Choroid plexus epithelial cell (primary cell): ENCODE measurements around the gene MAPK8IP2.
"Not testable (repeated sequence)": the region's sequence is repeated elsewhere in the genome, so short reads cannot be mapped to it uniquely, and the experiment has no call there.

Source experiments
- DNase-seq: peaks from one replicate; pipeline ENCODE4 v3.0.0-alpha.2; 2010; ENCODE audit warnings: low read depth
- H3K4me3 ChIP-seq: 2 replicates; pipeline ENCODE4 v1.5.1; 2011; ENCODE audit warnings: low read depth, mild to moderate bottlenecking, control low read depth, low read length, moderate library complexity
- TF ChIP-seq, protein P1 (sequence below): conservative IDR thresholded peaks from 2 replicates; pipeline ENCODE4 v1.5.1; 2011; ENCODE audit warnings: low read depth, mild to moderate bottlenecking, control low read depth, inconsistent platforms, low read length, moderate library complexity

Gene MAPK8IP2

DNA sequence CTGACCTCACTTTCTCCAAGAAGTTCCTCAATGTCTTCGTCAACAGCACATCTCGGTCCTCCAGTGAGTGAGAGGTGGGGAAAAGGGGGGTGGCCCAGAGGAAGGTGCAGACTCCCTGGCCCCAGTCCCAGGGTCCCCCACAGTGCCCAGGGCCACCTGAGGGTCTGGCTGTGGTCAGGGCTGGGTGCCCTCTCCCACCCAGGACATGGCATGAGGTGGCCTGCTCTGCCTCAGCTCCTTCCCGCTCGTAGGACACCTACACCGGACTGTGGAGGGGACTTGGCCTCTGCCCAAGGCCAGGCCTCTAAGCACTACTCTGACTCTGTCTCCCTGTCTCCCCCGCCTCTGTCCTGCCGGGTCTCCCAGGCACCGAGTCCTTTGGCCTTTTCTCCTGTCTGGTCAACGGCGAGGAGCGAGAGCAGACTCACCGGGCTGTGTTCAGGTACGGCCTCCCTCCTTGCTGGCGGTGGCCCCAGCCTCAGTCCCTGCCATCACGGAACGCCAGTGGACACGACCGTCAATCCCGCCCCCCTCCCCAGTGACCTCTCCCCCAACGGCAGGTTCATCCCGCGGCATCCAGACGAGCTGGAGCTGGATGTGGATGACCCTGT is 4.5 kb downstream of the MAPK8IP2 start:
- TF ChIP-seq, protein P1, sequence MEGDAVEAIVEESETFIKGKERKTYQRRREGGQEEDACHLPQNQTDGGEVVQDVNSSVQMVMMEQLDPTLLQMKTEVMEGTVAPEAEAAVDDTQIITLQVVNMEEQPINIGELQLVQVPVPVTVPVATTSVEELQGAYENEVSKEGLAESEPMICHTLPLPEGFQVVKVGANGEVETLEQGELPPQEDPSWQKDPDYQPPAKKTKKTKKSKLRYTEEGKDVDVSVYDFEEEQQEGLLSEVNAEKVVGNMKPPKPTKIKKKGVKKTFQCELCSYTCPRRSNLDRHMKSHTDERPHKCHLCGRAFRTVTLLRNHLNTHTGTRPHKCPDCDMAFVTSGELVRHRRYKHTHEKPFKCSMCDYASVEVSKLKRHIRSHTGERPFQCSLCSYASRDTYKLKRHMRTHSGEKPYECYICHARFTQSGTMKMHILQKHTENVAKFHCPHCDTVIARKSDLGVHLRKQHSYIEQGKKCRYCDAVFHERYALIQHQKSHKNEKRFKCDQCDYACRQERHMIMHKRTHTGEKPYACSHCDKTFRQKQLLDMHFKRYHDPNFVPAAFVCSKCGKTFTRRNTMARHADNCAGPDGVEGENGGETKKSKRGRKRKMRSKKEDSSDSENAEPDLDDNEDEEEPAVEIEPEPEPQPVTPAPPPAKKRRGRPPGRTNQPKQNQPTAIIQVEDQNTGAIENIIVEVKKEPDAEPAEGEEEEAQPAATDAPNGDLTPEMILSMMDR, result no peak
- DNase-seq, result no peak
- H3K4me3 ChIP-seq, result no peak overlapping the region

DNA sequence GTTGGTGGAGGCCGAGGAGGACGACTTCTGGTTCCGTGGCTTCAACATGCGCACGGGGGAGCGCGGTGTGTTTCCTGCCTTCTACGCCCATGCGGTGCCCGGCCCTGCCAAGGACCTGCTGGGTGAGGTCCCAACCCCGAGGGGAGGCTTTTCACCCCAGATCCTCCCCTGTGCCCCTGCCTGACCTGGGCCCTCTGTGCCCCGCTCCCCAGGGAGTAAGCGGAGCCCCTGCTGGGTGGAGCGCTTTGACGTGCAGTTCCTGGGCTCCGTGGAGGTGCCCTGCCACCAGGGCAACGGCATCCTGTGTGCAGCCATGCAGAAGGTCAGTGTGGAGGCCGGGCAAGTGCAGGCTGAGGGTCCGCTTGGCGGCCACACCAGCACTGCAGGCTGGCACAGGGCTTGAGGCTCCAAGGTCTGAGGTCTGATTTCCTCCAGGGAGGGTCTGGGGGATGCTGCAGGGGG is 5.1 kb downstream of the MAPK8IP2 start:
- TF ChIP-seq, protein P1, result no peak
- DNase-seq, result no peak
- no peak overlapping the region for H3K4me3 ChIP-seq

DNA sequence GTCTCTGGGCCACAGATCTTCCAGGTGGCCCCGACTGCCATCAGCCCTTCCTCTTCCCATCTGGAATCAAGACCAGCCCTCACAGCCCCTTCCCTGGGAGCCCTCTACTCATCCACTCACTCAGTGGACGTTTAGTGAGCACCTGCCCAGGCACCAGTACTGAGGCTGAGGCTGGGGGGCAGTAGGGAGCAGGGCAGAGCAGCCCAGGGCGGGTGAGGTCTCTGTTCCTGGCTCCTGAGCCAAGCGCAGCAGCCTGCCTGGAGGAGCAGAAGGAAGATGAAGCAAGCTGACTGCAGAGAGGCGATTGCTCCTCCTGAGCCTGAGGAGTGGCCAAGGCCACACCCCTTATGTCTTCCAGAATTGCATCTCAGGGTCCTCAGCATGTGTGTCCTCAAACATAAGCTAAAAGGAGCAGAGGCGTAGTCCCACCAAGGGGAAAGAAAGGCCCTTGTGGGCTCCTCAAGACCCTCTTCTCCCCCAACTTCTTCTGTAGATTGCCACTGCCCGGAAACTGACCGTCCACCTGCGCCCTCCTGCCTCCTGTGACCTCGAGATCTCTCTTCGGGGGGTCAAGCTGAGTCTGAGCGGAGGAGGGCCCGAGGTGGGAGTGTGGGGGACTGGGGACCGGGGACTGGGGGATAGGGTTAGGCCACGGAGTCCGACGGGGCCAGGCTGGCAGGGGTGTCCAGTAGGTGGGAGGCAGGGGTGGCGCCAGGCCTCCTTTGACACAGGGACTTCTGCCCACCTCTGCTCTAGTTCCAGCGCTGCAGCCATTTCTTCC is 5.8 kb downstream of the MAPK8IP2 start:
- H3K4me3 ChIP-seq, result no peak overlapping the region
- TF ChIP-seq, protein P1, result peak; percentile 21
- no peak for DNase-seq

DNA sequence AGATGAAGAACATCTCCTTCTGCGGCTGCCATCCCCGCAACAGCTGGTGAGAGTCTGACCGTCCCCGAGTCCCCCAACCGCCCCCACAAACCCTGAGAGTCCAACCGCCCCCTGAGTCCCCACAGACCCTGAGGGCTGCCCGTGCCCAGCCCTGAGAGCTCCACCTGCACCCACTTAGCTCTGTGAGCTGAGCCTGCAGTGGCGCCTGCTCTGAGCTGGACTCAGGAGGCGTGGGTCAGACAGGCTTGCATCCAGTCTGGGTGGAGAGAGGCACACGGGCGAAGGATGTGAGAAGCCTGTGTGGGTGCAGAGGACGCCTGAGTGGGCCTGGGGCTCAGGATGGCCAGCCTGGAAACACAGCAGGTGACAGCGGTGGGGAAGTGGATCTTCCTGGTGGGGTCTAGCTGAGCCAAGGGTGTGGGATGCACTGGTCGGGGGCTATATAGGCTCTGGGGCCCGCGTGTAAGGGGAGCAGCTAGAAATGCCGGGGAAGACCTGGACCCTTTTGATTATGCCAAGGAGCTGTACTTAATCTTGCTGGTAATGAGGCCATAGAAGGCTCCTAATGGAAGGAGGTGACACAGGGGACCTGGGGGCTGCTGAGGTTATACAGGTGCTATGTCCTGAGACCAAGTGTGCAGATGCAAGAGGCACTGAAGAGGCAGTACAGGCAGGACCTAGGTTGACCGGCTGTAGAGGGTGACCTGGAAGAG is 6.5 kb downstream of the MAPK8IP2 start:
- DNase-seq, result no peak
- H3K4me3 ChIP-seq, result no peak overlapping the region

DNA sequence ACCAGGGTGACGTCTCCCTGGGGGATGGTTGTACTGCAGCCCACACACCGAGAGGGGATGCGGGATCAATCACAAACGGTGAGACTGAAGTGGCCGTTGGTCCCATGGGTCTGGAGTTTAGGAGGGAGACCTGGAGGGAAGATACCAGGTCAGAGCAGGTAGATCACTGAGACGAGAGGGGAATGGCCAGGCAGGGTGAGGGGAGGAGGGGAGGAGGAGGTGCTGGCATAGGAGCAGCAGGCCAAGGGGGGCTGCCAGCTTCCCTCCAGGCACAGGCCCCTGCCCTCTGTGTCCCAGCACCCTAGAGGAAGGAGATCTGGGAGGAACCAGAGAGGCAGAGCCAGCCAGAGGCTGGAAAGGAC is 7.0 kb downstream of the MAPK8IP2 start:
- no peak for DNase-seq
- TF ChIP-seq, protein P1, result no peak
- H3K4me3 ChIP-seq, result no peak overlapping the region

More for the DNA sequence above, 6.5 kb downstream of the MAPK8IP2 start:
- TF ChIP-seq, protein P1, result no peak

DNA sequence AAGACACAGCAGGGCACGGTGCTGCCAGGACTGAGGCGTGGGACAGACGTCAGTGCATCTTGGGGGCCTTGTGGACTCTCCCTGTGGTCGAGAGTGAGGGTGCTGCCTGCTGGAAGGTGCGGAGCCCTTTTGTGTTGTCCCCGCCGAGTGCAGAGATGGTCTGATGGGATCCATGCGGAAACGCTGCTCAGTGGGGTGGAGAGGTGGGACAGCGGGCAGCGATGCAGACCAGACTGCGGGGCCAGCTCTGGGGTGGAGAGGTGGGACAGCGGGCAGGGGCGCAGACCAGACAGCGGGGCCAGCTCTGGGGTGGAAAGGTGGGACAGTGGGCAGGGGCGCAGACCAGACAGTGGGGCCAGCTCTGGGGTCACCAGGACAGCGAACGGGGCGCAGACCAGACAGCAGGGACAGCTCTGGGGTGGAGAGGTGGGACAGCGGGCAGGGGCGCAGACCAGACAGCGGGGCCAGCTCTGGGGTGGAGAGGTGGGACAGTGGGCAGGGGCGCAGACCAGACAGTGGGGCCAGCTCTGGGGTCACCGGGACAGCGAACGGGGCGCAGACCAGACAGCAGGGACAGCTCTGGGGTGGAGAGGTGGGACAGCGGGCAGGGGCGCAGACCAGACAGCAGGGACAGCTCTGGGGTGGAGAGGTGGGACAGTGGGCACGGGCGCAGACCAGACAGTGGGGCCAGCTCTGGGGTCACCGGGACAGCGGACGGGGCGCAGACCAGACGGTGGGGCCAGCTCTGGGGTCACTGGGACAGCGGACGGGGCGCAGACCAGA is 7.7 kb downstream of the MAPK8IP2 start:
- not testable (repeated sequence) for H3K4me3 ChIP-seq, DNase-seq

DNA sequence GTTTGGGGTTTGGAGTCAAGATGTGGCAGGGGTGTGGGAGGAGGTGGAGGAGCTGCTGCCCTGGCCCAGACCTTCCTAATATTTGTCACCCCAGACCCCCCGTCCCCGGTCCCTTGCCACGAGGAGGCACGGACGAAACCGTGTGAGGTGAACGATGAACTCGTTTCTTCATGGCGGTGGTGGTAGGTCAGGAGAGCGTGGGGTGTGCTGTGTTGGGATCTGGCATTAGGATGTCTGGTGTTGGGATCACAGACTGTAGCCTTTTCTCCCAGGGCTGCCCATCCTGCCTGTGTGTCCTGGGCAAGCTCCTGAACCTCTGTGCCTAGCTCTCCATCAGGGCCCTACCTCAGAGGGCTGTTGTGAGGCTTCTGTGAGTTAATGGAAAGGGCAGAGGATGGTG is 8.4 kb downstream of the MAPK8IP2 start:
- no peak for DNase-seq
- no peak overlapping the region for H3K4me3 ChIP-seq
- TF ChIP-seq, protein P1, result no peak
